Activated B cell treated with CpG ODN at 0.5 μM for 24 hours (primary cell): Measurements from ENCODE around the gene ZNF341. TPM values are rescaled to one million over a fixed set of nuclear protein-coding genes. Genes with fewer than 3 reads are reported as not detected.
A peak's percentile ranks its signal among the peaks of the same experiment; 100 is the strongest.

Source experiments
- ATAC-seq: fragments of 200-7000 bp; cut with Tn5 transposase; one replicate; pipeline ENCODE4 v1.10.0; 2021; ENCODE audit warnings: low read depth, mild to moderate bottlenecking, moderate library complexity
- CTCF ChIA-PET: fragments of 350-600 bp; sonication (Branson Sonifier 250); formaldehyde crosslinking; loops from one replicate; lab custom pipeline; 2021; ENCODE audit warnings: antibody characterized with exemption; lab: Charles Lee
- POLR2A ChIA-PET: fragments of 350-600 bp; sonication (Branson Sonifier 250); formaldehyde crosslinking; loops from one replicate; lab custom pipeline; 2021; ENCODE audit warnings: antibody characterized with exemption; lab: Charles Lee
- DNase-seq: peaks from one replicate; pipeline ENCODE4 v3.0.0; 2022
- H3K27ac Mint-ChIP-seq: one replicate; pipeline ENCODE4 v1.8.0; 2020; ENCODE audit warnings: mixed read lengths
- H3K27me3 Mint-ChIP-seq: one replicate; pipeline ENCODE4 v1.8.0; 2021; ENCODE audit warnings: mixed read lengths
- H3K36me3 Mint-ChIP-seq: one replicate; pipeline ENCODE4 v1.8.0; 2021; ENCODE audit warnings: low read depth, mixed read lengths
- H3K4me1 Mint-ChIP-seq: one replicate; pipeline ENCODE4 v1.8.0; 2021; ENCODE audit warnings: mixed read lengths
- H3K4me3 Mint-ChIP-seq: one replicate; pipeline ENCODE4 v1.8.0; 2020; ENCODE audit warnings: mild to moderate bottlenecking, mixed read lengths
- H3K9me3 Mint-ChIP-seq: one replicate; pipeline ENCODE4 v1.8.0; 2020; ENCODE audit warnings: mixed read lengths
- CTCF ChIP-seq: fragments of 200-600 bp; IDR thresholded peaks from one replicate; pipeline ENCODE4 v1.8.0; 2022; ENCODE audit warnings: antibody characterized with exemption, mild to moderate bottlenecking
- intact Hi-C: fragments of 100-400 bp; cut with micrococcal nuclease; formaldehyde crosslinking; loops from one replicate; pipeline ENCODE4 v1.15.1; 2024
- total RNA-seq: library from RNA; stranded (reverse); gene quantifications from 2 replicates; pipeline ENCODE4 v1.2.3, GENCODE V29; 2022

ZNF341 gene
- total RNA-seq, 1 donor from 2014 or later, result 10.1 TPM

GRCh38 chr20:33686984-33687366, 44.8 kb upstream of the ZNF341 start:
- DNase-seq (no peak), ATAC-seq (no peak)
- no peak for TF ChIP-seq CTCF
- intact Hi-C loops, result loop anchor here (1.0 to 5.0 kb wide), 7 partner anchors 21 to 306 kb away; partner anchors contain the start of genes ACTL10, CHMP4B, PXMP4 and RALY
- ChIA-PET CTCF (interaction anchor here (0.8 kb wide), 1 partner anchor 19 kb away, joined by 3 read pairs; no protein-coding TSS in a partner anchor), POLR2A (interaction anchor here (0.5 to 1.3 kb wide), 3 partner anchors 21 to 306 kb away, joined by 3 read pairs; partner anchors contain the start of gene ACTL10)
- Mint-ChIP-seq H3K9me3 (no peaks in the 10 kb centered on the region), H3K36me3 (no peaks in the 10 kb centered on the region), H3K27ac (no peak overlapping the region), H3K4me3 (peak overlapping the region; percentile 86), H3K27me3 (no peaks in the 10 kb centered on the region), H3K4me1 (peaks cover 25% of the 10 kb centered on the region)

GRCh38 chr20:33687370-33687915, 44.4 kb upstream of the ZNF341 start:
- intact Hi-C loops, result loop anchor here (2.0 to 5.0 kb wide), 2 partner anchors 91 to 125 kb away; partner anchors contain the start of gene CHMP4B
- ATAC-seq, result no peak
- H3K9me3 Mint-ChIP-seq, result no peaks in the 10 kb centered on the region
- no peak overlapping the region for H3K4me3 Mint-ChIP-seq
- ChIA-PET POLR2A (interaction anchor here (0.5 to 1.3 kb wide), 4 partner anchors 21 to 306 kb away, joined by 3 to 4 read pairs (median 3); partner anchors contain the start of gene ACTL10), CTCF (interaction anchor here (0.8 kb wide), 1 partner anchor 20 kb away, joined by 3 read pairs; no protein-coding TSS in a partner anchor)
- no peak for DNase-seq
- TF ChIP-seq CTCF, result no peak
- H3K27me3 Mint-ChIP-seq, result no peaks in the 10 kb centered on the region
- peaks cover 22% of the 10 kb centered on the region for H3K4me1 Mint-ChIP-seq
- no peaks in the 10 kb centered on the region for H3K36me3 Mint-ChIP-seq
- H3K27ac Mint-ChIP-seq, result no peak overlapping the region

GRCh38 chr20:33687993-33688937, 43.5 kb upstream of the ZNF341 start:
- TF ChIP-seq CTCF, result no peak
- Mint-ChIP-seq H3K4me3 (no peak overlapping the region), H3K4me1 (peaks cover 20% of the 10 kb centered on the region), H3K9me3 (no peaks in the 10 kb centered on the region), H3K36me3 (no peaks in the 10 kb centered on the region), H3K27me3 (no peaks in the 10 kb centered on the region), H3K27ac (no peak overlapping the region)
- CTCF ChIA-PET, result no interaction called here
- DNase-seq (no peak), ATAC-seq (no peak)
- POLR2A ChIA-PET, result interaction anchor here (0.7 kb wide), 1 partner anchor 93 kb away, joined by 4 read pairs; no protein-coding TSS in a partner anchor
- intact Hi-C loops, result loop anchor here (2.0 to 5.0 kb wide), 2 partner anchors 91 to 124 kb away; partner anchors contain the start of gene CHMP4B

GRCh38 chr20:33688938-33689424, 42.8 kb upstream of the ZNF341 start:
- no peaks in the 10 kb centered on the region for H3K9me3 Mint-ChIP-seq
- ChIA-PET POLR2A (no interaction called here), CTCF (no interaction called here)
- intact Hi-C loops, result loop anchor here (5.0 kb wide), 1 partner anchor 123 kb away; the partner anchor contains the start of gene CHMP4B
- no peaks in the 10 kb centered on the region for H3K36me3 Mint-ChIP-seq
- TF ChIP-seq CTCF, result no peak
- H3K27ac Mint-ChIP-seq, result no peak overlapping the region
- H3K4me3 Mint-ChIP-seq, result no peak overlapping the region
- peaks cover 20% of the 10 kb centered on the region for H3K4me1 Mint-ChIP-seq
- no peaks in the 10 kb centered on the region for H3K27me3 Mint-ChIP-seq
- ATAC-seq, result no peak
- DNase-seq, result no peak
